A549 (cell line): ENCODE data around the gene CD81. TPM values are rescaled to one million over a fixed set of nuclear protein-coding genes. Genes with fewer than 3 reads are reported as not detected.

Source experiments
- ATAC-seq, 2 experiments: fragments of 200-7000 bp in 1 of 2; fragments of >200 bp in 1 of 2; cut with Nextera tagmentation in 1 of 2; cut with Tn5 transposase in 1 of 2; 3 replicates each; pipeline versions ENCODE4 v1.8.0 to v1.9.1; 2018 to 2020; ENCODE audit warnings: mild to moderate bottlenecking in 1 of 2, moderate library complexity in 1 of 2
- CTCF ChIA-PET: fragments of 300-600 bp; sonication (Branson Sonifier 250); formaldehyde crosslinking; extraction: SDS; loops from one replicate; lab custom pipeline; 2021; ENCODE audit warnings: antibody characterized with exemption, inconsistent platforms; lab: Yijun Ruan, JAX
- POLR2A ChIA-PET: fragments of 350-600 bp; formaldehyde crosslinking; extraction: SDS; loops from one replicate; lab custom pipeline; 2021; ENCODE audit warnings: antibody characterized with exemption, inconsistent platforms; lab: Yijun Ruan, JAX
- DNase-seq, 2 experiments: peaks; one replicate each; pipeline versions ENCODE4 v3.0.0 to v3.0.0-alpha.2; 2011 to 2016; ENCODE audit warnings: low read depth in 1 of 2, low spot score in 1 of 2
- FAIRE-seq: peaks from 2 replicates; lab custom pipeline; 2011; peaks lifted over from hg19 to GRCh38; lab: Jason Lieb, UNC
- H3K27ac ChIP-seq, 2 experiments: fragments of >200 bp; sonication (Bioruptor Twin); formaldehyde crosslinking; 3 replicates each; pipeline ENCODE4 v1.5.1; 2016 to 2017
- H3K4me1 ChIP-seq: fragments of >200 bp; sonication (Bioruptor Twin); formaldehyde crosslinking; 3 replicates; pipeline ENCODE4 v1.6.1; 2016
- H3K4me2 ChIP-seq: fragments of >200 bp; sonication (Bioruptor Twin); formaldehyde crosslinking; 3 replicates; pipeline ENCODE4 v1.6.1; 2016
- H3K4me3 ChIP-seq: fragments of >200 bp; sonication (Bioruptor Twin); formaldehyde crosslinking; 3 replicates; pipeline ENCODE4 v1.5.1; 2016
- H3K9me3 ChIP-seq: fragments of >200 bp; sonication (Bioruptor Twin); formaldehyde crosslinking; 3 replicates; pipeline ENCODE4 v1.6.1; 2016
- BHLHE40 ChIP-seq: IDR thresholded peaks from 2 replicates; pipeline ENCODE4 v1.6.1; 2012; ENCODE audit warnings: low read depth, low read length, inconsistent platforms
- CEBPB ChIP-seq, 2 experiments: fragments of >200 bp in 1 of 2; sonication (Bioruptor Twin) in 1 of 2; formaldehyde crosslinking in 1 of 2; IDR thresholded peaks; 2 replicates each; pipeline ENCODE4 v1.6.1; 2012 to 2016
- CHD2 ChIP-seq: fragments of 150-350 bp; IDR thresholded peaks from 2 replicates; pipeline ENCODE4 v1.6.1; 2014; ENCODE audit warnings: low read length; ENCODE audit not compliant: partially characterized antibody
- FOSB ChIP-seq: fragments of 250-450 bp; sonication (Bioruptor Pico); IDR thresholded peaks from 2 replicates; pipeline ENCODE4 v1.5.0; 2020; ENCODE audit warnings: mild to moderate bottlenecking, moderate library complexity
- FOSL2 ChIP-seq, 2 experiments: fragments of 450-650 bp in 1 of 2; fragments of >200 bp in 1 of 2; sonication (Bioruptor Twin) in 1 of 2; formaldehyde crosslinking; IDR thresholded peaks; 2 replicates each; pipeline versions ENCODE4 v1.5.0 to v1.6.1; 2016 to 2020; ENCODE audit warnings: mild to moderate bottlenecking in 1 of 2, moderate library complexity in 1 of 2
- GATA3 ChIP-seq: IDR thresholded peaks from 2 replicates; pipeline ENCODE4 v1.6.1; 2012; ENCODE audit warnings: borderline replicate concordance
- HOXA7 ChIP-seq: fragments of 250-450 bp; sonication (Bioruptor Pico); IDR thresholded peaks from 2 replicates; pipeline ENCODE4 v1.5.0; 2020; ENCODE audit warnings: mild to moderate bottlenecking, moderate library complexity
- HOXB13 ChIP-seq: fragments of 250-450 bp; sonication (Bioruptor Pico); IDR thresholded peaks from 2 replicates; pipeline ENCODE4 v1.5.0; 2020; ENCODE audit warnings: low read depth, mild to moderate bottlenecking, moderate library complexity
- KDM1A ChIP-seq: fragments of 200-600 bp; sonication (generic); IDR thresholded peaks from 2 replicates; pipeline ENCODE4 v1.6.1; 2016; ENCODE audit warnings: low read depth, mild to moderate bottlenecking
- MAZ ChIP-seq: fragments of 150-350 bp; IDR thresholded peaks from 2 replicates; pipeline ENCODE4 v1.6.1; 2014; ENCODE audit warnings: antibody characterized with exemption, low read depth, low read length, borderline replicate concordance
- NFE2L2 ChIP-seq: fragments of 150-350 bp; conservative IDR thresholded peaks from 2 replicates; pipeline ENCODE4 v1.6.1; 2014; ENCODE audit warnings: low read length
- NR3C1 ChIP-seq: fragments of >200 bp; sonication (Bioruptor Twin); formaldehyde crosslinking; IDR thresholded peaks from 3 replicates; pipeline ENCODE4 v1.6.1; 2017
- PHF8 ChIP-seq: fragments of 200-600 bp; sonication (generic); IDR thresholded peaks from 2 replicates; pipeline ENCODE4 v1.6.1; 2016; ENCODE audit warnings: low read depth, mild to moderate bottlenecking, antibody characterized with exemption, moderate library complexity, borderline replicate concordance
- POLR2AphosphoS2 ChIP-seq: conservative IDR thresholded peaks from 2 replicates; pipeline ENCODE4 v1.6.1; 2012; ENCODE audit warnings: low read length, improper control_type of control experiment, inconsistent platforms
- RARB ChIP-seq: fragments of 250-450 bp; sonication (Bioruptor Pico); IDR thresholded peaks from 2 replicates; pipeline ENCODE4 v1.8.0; 2021; ENCODE audit warnings: mild to moderate bottlenecking, moderate library complexity
- RCOR1 ChIP-seq: fragments of 150-350 bp; IDR thresholded peaks from 2 replicates; pipeline ENCODE4 v1.6.1; 2014; ENCODE audit warnings: antibody characterized with exemption, low read length, low read depth
- RNF2 ChIP-seq: fragments of 200-600 bp; sonication (generic); IDR thresholded peaks from 2 replicates; pipeline ENCODE4 v1.6.1; 2016; ENCODE audit warnings: low read depth, mild to moderate bottlenecking, antibody characterized with exemption, moderate library complexity, borderline replicate concordance
- SMC3 ChIP-seq: fragments of >200 bp; sonication (Bioruptor Twin); formaldehyde crosslinking; IDR thresholded peaks from 3 replicates; pipeline ENCODE4 v1.6.1; 2018; ENCODE audit warnings: inconsistent platforms
- SREBF2 ChIP-seq: fragments of 450-650 bp; IDR thresholded peaks from 2 replicates; pipeline ENCODE4 v1.6.1; 2014; ENCODE audit warnings: mild to moderate bottlenecking, moderate library complexity
- ZFP36 ChIP-seq: fragments of 450-650 bp; IDR thresholded peaks from 2 replicates; pipeline ENCODE4 v1.6.1; 2014; ENCODE audit warnings: borderline replicate concordance; ENCODE audit not compliant: partially characterized antibody
- ZNF302 ChIP-seq: fragments of 250-450 bp; sonication (Bioruptor Pico); IDR thresholded peaks from 2 replicates; pipeline ENCODE4 v1.9.0; 2021; ENCODE audit warnings: inconsistent platforms, mild to moderate bottlenecking, moderate library complexity
- WGBS: methylation state at CpG from one replicate; pipeline ENCODE4 v1.1.6; 2017; ENCODE audit errors: missing lambda C conversion rate; 5-methylcytosine and 5-hydroxymethylcytosine counted together
- polyA plus RNA-seq, 4 experiments: library from polyadenylated mRNA; depleted of rRNA in 3 of 4; stranded (reverse); fragments of >200 nt; fragmentation: RNase III in 1 of 4; extraction: RNeasy Plus Mini Kit Qiagen cat#74134 plus additional on column Dnase treatment in 1 of 4; gene quantifications; 2 replicates in 3 of 4; 3 replicates in 1 of 4; pipeline ENCODE4 v1.2.3, GENCODE V29; 2011 to 2017
- TF ChIP-seq, protein P1 (sequence below): fragments of 250-450 bp; sonication (Bioruptor Pico); IDR thresholded peaks from 2 replicates; pipeline ENCODE4 v1.5.0; 2020; ENCODE audit warnings: low read depth, mild to moderate bottlenecking, moderate library complexity
- TF ChIP-seq, protein P2 (sequence below): fragments of >200 bp; sonication (Bioruptor Twin); formaldehyde crosslinking; IDR thresholded peaks from 3 replicates; pipeline ENCODE4 v1.5.1; 2016
- TF ChIP-seq, protein P3 (sequence below): IDR thresholded peaks from 2 replicates; pipeline ENCODE4 v1.6.1; 2012
- TF ChIP-seq, protein P4 (sequence below): fragments of 150-350 bp; IDR thresholded peaks from 2 replicates; pipeline ENCODE4 v1.6.1; 2014; ENCODE audit warnings: low read depth, mild to moderate bottlenecking, low read length
- TF ChIP-seq, protein P5 (sequence below): fragments of >200 bp; sonication (Bioruptor Twin); formaldehyde crosslinking; IDR thresholded peaks from 2 replicates; pipeline ENCODE4 v1.6.1; 2016
- TF ChIP-seq, protein P6 (sequence below): fragments of 450-650 bp; IDR thresholded peaks from 2 replicates; pipeline ENCODE4 v1.6.1; 2014; ENCODE audit warnings: antibody characterized with exemption

Gene CD81
- polyA plus RNA-seq, 2 of the 4 experiments (the other 2 are of a cell fraction) = 125 to 247 TPM

DNA sequence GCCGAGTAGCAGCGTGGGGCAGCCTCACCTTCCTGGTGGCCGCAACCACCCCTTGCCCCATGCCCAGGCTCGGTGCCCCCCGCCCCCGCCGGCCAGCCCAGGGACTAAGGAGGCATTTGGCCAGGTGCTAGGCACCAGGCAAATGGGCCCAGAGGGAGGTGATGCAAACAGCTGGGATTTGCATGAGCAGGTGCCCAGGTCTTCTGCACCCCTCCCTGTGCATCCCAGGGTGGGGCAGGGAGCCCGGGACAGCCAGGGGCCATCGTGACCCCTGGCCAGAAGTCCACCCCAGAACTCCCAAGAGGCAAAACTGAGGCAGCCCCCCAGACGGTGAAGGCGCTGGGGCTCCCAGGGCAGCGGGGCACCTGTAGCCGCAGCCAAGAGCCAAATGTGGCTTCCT is 49.1 kb downstream of the CD81 start:
- Histone ChIP-seq H3K4me1 (no peaks in the 10 kb centered on the region), H3K4me3 (no peak overlapping the region)
- WGBS = 18% methylated on average over 5 of the region's 13 CpGs
- TF ChIP-seq KDM1A = no peak
- no peak for TF ChIP-seq PHF8
- TF ChIP-seq RNF2 = no peak
- no peak for TF ChIP-seq POLR2AphosphoS2
- TF ChIP-seq RARB (CRISPR knock-in tag) = no peak
- no peak for TF ChIP-seq NFE2L2
- TF ChIP-seq, protein P1, sequence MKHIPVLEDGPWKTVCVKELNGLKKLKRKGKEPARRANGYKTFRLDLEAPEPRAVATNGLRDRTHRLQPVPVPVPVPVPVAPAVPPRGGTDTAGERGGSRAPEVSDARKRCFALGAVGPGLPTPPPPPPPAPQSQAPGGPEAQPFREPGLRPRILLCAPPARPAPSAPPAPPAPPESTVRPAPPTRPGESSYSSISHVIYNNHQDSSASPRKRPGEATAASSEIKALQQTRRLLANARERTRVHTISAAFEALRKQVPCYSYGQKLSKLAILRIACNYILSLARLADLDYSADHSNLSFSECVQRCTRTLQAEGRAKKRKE (CRISPR knock-in tag) = no peak
- TF ChIP-seq ZFP36 = no peak
- no peak for TF ChIP-seq FOSB (CRISPR knock-in tag)
- TF ChIP-seq BHLHE40 = no peak
- no peak for TF ChIP-seq FOSL2 (IDR thresholded peaks at IDR 0.05)
- TF ChIP-seq FOSL2 (CRISPR knock-in tag; IDR thresholded peaks at IDR 0.05) = no peak
- TF ChIP-seq, all 56 proteins: peak for 0
- DNase-seq = no peak
- no peak for ATAC-seq
- Histone ChIP-seq H3K4me2 (no peak overlapping the region), H3K9me3 (no peaks in the 10 kb centered on the region), H3K27ac (no peak overlapping the region)
- FAIRE-seq = no peak
- CTCF ChIA-PET = interaction anchor here (0.9 to 31.0 kb wide), 9 partner anchors 10 to 466 kb away, joined by 3 to 903 read pairs (median 4); partner anchors contain the start of genes C11orf21, CDKN1C and TSPAN32
- POLR2A ChIA-PET = no interaction called here

DNA sequence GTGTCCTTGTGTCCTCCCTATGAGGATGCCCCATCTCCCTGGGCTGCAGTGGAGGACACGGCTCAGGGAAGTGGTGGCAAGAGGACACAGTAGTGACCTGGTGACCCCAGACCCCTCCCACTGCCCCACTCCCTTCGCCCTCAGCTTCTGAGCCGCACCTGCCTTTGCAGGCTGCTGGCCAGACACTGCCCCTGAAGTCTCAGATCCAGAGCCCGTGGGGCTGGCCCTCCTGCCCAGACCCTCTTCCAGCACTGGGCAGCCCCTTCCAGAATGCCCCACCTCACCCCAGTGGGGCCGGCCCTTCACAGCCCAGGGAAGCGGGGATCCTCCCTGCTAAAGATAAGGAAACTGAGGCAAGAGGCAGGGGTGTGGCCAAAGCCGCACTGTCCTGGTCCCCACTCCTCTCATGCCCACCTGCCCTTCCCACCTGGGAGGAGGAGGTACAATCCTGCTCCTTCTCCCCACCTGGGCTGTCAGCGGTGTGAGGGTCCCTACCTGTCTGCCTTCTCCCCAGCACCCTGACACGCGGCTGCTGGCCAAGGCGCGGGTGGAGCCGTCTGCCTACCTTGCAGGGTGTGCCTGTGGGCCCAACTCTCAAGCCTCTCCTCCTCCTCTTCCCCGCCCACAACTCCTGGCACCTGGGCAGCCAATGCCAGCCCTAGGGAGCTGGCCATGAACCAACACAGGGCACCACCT is 49.9 kb downstream of the CD81 start:
- no peaks in the 10 kb centered on the region for H3K9me3 ChIP-seq
- no peak for DNase-seq
- TF ChIP-seq SMC3 (no peak), GATA3 (no peak), CHD2 (no peak), HOXA7 (CRISPR knock-in tag) (no peak), CEBPB (IDR thresholded peaks at IDR 0.05) (no peak), NR3C1 (no peak), ZFP36 (no peak), SREBF2 (no peak), ZNF302 (CRISPR knock-in tag) (no peak), MAZ (no peak), FOSL2 (IDR thresholded peaks at IDR 0.05) (no peak), FOSL2 (CRISPR knock-in tag; IDR thresholded peaks at IDR 0.05) (no peak), RCOR1 (no peak), HOXB13 (no peak)
- TF ChIP-seq, protein P2, sequence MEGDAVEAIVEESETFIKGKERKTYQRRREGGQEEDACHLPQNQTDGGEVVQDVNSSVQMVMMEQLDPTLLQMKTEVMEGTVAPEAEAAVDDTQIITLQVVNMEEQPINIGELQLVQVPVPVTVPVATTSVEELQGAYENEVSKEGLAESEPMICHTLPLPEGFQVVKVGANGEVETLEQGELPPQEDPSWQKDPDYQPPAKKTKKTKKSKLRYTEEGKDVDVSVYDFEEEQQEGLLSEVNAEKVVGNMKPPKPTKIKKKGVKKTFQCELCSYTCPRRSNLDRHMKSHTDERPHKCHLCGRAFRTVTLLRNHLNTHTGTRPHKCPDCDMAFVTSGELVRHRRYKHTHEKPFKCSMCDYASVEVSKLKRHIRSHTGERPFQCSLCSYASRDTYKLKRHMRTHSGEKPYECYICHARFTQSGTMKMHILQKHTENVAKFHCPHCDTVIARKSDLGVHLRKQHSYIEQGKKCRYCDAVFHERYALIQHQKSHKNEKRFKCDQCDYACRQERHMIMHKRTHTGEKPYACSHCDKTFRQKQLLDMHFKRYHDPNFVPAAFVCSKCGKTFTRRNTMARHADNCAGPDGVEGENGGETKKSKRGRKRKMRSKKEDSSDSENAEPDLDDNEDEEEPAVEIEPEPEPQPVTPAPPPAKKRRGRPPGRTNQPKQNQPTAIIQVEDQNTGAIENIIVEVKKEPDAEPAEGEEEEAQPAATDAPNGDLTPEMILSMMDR = no peak
- TF ChIP-seq, protein P1 (CRISPR knock-in tag) = no peak
- TF ChIP-seq, protein P3, sequence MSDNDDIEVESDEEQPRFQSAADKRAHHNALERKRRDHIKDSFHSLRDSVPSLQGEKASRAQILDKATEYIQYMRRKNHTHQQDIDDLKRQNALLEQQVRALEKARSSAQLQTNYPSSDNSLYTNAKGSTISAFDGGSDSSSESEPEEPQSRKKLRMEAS = no peak
- TF ChIP-seq, protein P4, sequence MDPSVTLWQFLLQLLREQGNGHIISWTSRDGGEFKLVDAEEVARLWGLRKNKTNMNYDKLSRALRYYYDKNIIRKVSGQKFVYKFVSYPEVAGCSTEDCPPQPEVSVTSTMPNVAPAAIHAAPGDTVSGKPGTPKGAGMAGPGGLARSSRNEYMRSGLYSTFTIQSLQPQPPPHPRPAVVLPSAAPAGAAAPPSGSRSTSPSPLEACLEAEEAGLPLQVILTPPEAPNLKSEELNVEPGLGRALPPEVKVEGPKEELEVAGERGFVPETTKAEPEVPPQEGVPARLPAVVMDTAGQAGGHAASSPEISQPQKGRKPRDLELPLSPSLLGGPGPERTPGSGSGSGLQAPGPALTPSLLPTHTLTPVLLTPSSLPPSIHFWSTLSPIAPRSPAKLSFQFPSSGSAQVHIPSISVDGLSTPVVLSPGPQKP = no peak
- TF ChIP-seq, protein P5, sequence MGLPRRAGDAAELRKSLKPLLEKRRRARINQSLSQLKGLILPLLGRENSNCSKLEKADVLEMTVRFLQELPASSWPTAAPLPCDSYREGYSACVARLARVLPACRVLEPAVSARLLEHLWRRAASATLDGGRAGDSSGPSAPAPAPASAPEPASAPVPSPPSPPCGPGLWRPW = no peak
- TF ChIP-seq, protein P6, sequence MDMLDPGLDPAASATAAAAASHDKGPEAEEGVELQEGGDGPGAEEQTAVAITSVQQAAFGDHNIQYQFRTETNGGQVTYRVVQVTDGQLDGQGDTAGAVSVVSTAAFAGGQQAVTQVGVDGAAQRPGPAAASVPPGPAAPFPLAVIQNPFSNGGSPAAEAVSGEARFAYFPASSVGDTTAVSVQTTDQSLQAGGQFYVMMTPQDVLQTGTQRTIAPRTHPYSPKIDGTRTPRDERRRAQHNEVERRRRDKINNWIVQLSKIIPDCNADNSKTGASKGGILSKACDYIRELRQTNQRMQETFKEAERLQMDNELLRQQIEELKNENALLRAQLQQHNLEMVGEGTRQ = no peak
- TF ChIP-seq, all 56 proteins: peak for 0
- no peak overlapping the region for H3K4me3 ChIP-seq
- no peak overlapping the region for H3K4me2 ChIP-seq
- WGBS = 48% methylated on average over 11 of the region's 14 CpGs
- H3K27ac ChIP-seq = no peak overlapping the region
- no peak; a peak in 1 of 6 replicates for ATAC-seq
- ChIA-PET POLR2A (no interaction called here), CTCF (interaction anchor here (0.7 to 31.0 kb wide), 13 partner anchors 8 to 493 kb away, joined by 3 to 903 read pairs (median 3); partner anchors contain the start of genes C11orf21 and TSPAN32)
- no peak for FAIRE-seq
- H3K4me1 ChIP-seq = no peaks in the 10 kb centered on the region
